ENCODE measurements around the gene NSDHL.

GRCh38 chrX:152898442-152898841 is 67.6 kb downstream of the NSDHL start:
- no peak for TF ChIP-seq CTCF (IDR thresholded peaks at IDR 0.05)
- TF ChIP-seq ZFX (IDR thresholded peaks at IDR 0.05; ENCODE audit: borderline replicate concordance), result no peak
